Lower lobe of right lung (tissue), 2 donors: ENCODE measurements around the gene GPR183. TPM values are rescaled to one million over a fixed set of nuclear protein-coding genes. Genes with fewer than 3 reads are reported as not detected.

Source experiments
- ATAC-seq, 2 donors: fragments of 200-7000 bp; cut with Tn5 transposase; one replicate each; pipeline ENCODE4 v1.9.1; 2020 to 2022; ENCODE audit warnings: mild to moderate bottlenecking in 2 of 2, moderate library complexity in 2 of 2
- DNase-seq: peaks from one replicate; pipeline ENCODE4 v3.0.0-alpha.2; 2020
- H3K27ac ChIP-seq: fragments of 200-600 bp; one replicate; pipeline ENCODE4 v1.8.0; 2022
- H3K27me3 ChIP-seq: fragments of 200-600 bp; one replicate; pipeline ENCODE4 v1.8.0; 2022; ENCODE audit warnings: low read depth
- H3K36me3 ChIP-seq: fragments of 200-600 bp; one replicate; pipeline ENCODE4 v1.8.0; 2022; ENCODE audit warnings: mild to moderate bottlenecking
- H3K4me1 ChIP-seq: fragments of 200-600 bp; one replicate; pipeline ENCODE4 v1.8.0; 2022
- H3K4me3 ChIP-seq: fragments of 200-600 bp; one replicate; pipeline ENCODE4 v1.8.0; 2022; ENCODE audit warnings: mild to moderate bottlenecking
- H3K9me3 ChIP-seq: fragments of 200-600 bp; one replicate; pipeline ENCODE4 v1.8.0; 2022
- CTCF ChIP-seq: fragments of 200-600 bp; IDR thresholded peaks from one replicate; pipeline ENCODE4 v1.8.0; 2022; ENCODE audit warnings: antibody characterized with exemption, mild to moderate bottlenecking
- intact Hi-C: fragments of 100-400 bp; cut with DNase I; formaldehyde crosslinking; loops from one replicate; pipeline ENCODE4 v1.11.0; 2022
- total RNA-seq: library from RNA; stranded (reverse); fragmentation: NEBNext Ultra II Directional; extraction: Animal tissue kit (Norgen Biotek cat#: 25700); gene quantifications from one replicate; pipeline ENCODE4 v1.2.1, GENCODE V29; 2021
- donor health status: DM: no; HTN: yes; CAD: no; lungs with severe emphysema.

The GPR183 gene
- total RNA-seq, 1 donor from 2014 or later = 9.0 TPM

DNA sequence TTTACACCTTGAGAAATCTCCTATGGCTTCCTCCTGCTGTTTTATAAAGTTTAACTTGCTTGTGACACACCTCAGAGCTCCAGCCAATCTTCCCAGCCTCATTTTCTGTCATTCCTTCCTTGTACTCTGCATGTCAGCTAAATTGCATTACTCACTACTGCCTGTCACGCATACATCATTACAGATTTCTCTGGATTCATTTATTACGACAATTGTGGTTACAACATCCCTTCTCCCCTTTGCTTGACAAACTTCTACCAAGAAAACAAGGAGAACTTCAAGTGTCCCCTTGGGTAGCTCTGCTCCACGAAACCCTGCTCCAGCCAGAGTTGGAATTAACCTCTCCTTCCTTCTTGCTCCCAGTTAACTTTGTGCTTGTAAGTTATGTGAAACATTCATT lies 27.0 kb downstream of the GPR183 start:
- Histone ChIP-seq H3K4me3 (no peak overlapping the region), H3K27ac (peak overlapping the region; percentile 15), H3K9me3 (no peaks in the 10 kb centered on the region), H3K4me1 (peaks cover 45% of the 10 kb centered on the region), H3K27me3 (no peaks in the 10 kb centered on the region), H3K36me3 (no peaks in the 10 kb centered on the region)
- DNase-seq = no peak
- ATAC-seq = peak; percentile 57 to 68
- no peak for TF ChIP-seq CTCF
- intact Hi-C loops = no loop called here

- ATAC-seq = no peak
- no peak overlapping the region for H3K4me3 ChIP-seq
- intact Hi-C loops = no loop called here
- no peak for DNase-seq
- no peaks in the 10 kb centered on the region for H3K27me3 ChIP-seq
- no peak overlapping the region for H3K27ac ChIP-seq
- H3K9me3 ChIP-seq = no peaks in the 10 kb centered on the region
- H3K4me1 ChIP-seq = peaks cover 45% of the 10 kb centered on the region
- no peak for TF ChIP-seq CTCF
- H3K36me3 ChIP-seq = no peaks in the 10 kb centered on the region
Measured at GRCh38 chr13:99279637-99280036, 27.6 kb downstream of the GPR183 start.

DNA sequence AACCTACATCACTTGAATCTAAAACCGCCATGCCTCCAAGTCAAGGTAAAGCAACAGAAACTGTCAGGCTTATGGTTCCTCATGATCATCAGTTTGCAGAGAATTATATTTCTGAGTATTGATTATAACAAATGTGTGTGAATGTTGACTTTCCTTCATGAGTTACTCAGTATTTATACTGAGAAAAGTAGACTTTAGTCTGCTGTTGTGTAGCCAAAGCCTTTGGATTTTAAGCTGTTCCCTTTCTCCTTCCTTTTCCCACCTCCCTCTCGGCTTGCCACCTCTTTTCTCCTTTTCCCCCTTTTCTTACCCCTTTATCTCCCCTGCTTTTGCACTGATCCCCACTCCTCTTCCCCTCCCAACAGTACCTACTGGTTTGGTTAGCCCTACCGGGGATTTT lies 28.4 kb downstream of the GPR183 start:
- Histone ChIP-seq H3K27ac (no peak overlapping the region), H3K9me3 (no peaks in the 10 kb centered on the region), H3K4me3 (no peak overlapping the region), H3K4me1 (peaks cover 43% of the 10 kb centered on the region), H3K36me3 (no peaks in the 10 kb centered on the region), H3K27me3 (no peaks in the 10 kb centered on the region)
- no peak for DNase-seq
- no peak for ATAC-seq
- TF ChIP-seq CTCF = no peak
- intact Hi-C loops = no loop called here

DNA sequence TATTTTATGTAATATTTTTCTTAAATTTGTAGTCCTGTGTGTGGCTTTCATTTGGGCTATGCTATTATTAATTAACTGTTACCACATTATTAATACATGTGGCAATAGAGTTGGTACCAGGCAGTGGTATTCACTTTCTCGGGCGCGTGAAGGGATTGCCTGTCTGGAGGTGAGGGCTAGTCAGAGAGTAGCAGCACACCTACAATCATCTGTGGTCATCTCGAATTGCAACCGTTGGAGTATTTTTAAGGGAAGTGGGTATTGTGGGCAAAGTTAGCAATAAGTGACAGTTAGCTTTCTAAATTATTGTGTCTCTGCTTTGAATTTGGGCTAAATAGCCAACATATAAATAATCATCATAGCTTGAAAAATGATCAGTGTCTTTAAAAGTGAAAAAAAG lies 29.0 kb downstream of the GPR183 start:
- H3K4me3 ChIP-seq = no peak overlapping the region
- no peaks in the 10 kb centered on the region for H3K36me3 ChIP-seq
- no peak for DNase-seq
- peaks cover 37% of the 10 kb centered on the region for H3K4me1 ChIP-seq
- no peak overlapping the region for H3K27ac ChIP-seq
- no peaks in the 10 kb centered on the region for H3K27me3 ChIP-seq
- no peaks in the 10 kb centered on the region for H3K9me3 ChIP-seq
- no peak for ATAC-seq
- no peak for TF ChIP-seq CTCF
- intact Hi-C loops = no loop called here

GRCh38 chr13:99277629-99278028 lies 29.6 kb downstream of the GPR183 start:
- Histone ChIP-seq H3K4me3 (no peak overlapping the region), H3K4me1 (peaks cover 31% of the 10 kb centered on the region), H3K27ac (no peak overlapping the region), H3K36me3 (no peaks in the 10 kb centered on the region), H3K9me3 (peaks cover 2% of the 10 kb centered on the region), H3K27me3 (no peaks in the 10 kb centered on the region)
- DNase-seq (peak; percentile 66), ATAC-seq (peak; percentile 55 to 60)
- TF ChIP-seq CTCF = no peak
- intact Hi-C loops = no loop called here

- Histone ChIP-seq H3K9me3 (peaks cover 6% of the 10 kb centered on the region), H3K27me3 (no peaks in the 10 kb centered on the region), H3K4me3 (no peak overlapping the region), H3K36me3 (no peaks in the 10 kb centered on the region), H3K4me1 (peaks cover 22% of the 10 kb centered on the region), H3K27ac (no peak overlapping the region)
- DNase-seq (no peak), ATAC-seq (no peak)
- peak; percentile 10 for TF ChIP-seq CTCF
- intact Hi-C loops = no loop called here
Measured at GRCh38 chr13:99276706-99277105, 30.5 kb downstream of the GPR183 start.
